DMS 273 treated with DMSO at 0.1 percent for 48 hours (cell line): ENCODE data around the gene MMUT.
A peak's percentile ranks its signal among the peaks of the same experiment; 100 is the strongest.
"Not testable (repeated sequence)": the region's sequence is repeated elsewhere in the genome, so short reads cannot be mapped to it uniquely, and the experiment has no call there.

Source experiments
- DNase-seq: peaks from one replicate; lab custom pipeline; 2025; lab: John Stamatoyannopoulos, UW

MMUT gene

GRCh38 chr6:49462927-49463611, at the start of gene MMUT, which contains the start of gene CENPQ:
Gene MMUT, minus strand, starts transcription at chr6:49463253. Its CDS starts 3,787 bp downstream, at chr6:49459466.
Gene CENPQ, plus strand, starts transcription at chr6:49463370. Its CDS starts 6,807 bp downstream, at chr6:49470177.
- peak; percentile 90 for DNase-seq

GRCh38 chr6:49509342-49509741, 46.3 kb upstream of the MMUT start:
- DNase-seq = no peak

- no peak for DNase-seq
Measured at GRCh38 chr6:49506569-49507111, 43.6 kb upstream of the MMUT start.

GRCh38 chr6:49504666-49505065, 41.6 kb upstream of the MMUT start:
- DNase-seq = no peak

GRCh38 chr6:49499623-49500022, 36.6 kb upstream of the MMUT start, which contains the start of gene GLYATL3:
Gene GLYATL3, plus strand, starts transcription at chr6:49499923. Its CDS starts 12,068 bp downstream, at chr6:49511991.
- no peak for DNase-seq

- no peak for DNase-seq
Measured at GRCh38 chr6:49499126-49499525, 36.1 kb upstream of the MMUT start.

GRCh38 chr6:49497304-49497703, 34.3 kb upstream of the MMUT start:
- no peak for DNase-seq

- no peak for DNase-seq
Measured at GRCh38 chr6:49490633-49491032, 27.6 kb upstream of the MMUT start.

- not testable (repeated sequence) for DNase-seq
Measured at GRCh38 chr6:49483380-49483779, 20.3 kb upstream of the MMUT start.

GRCh38 chr6:49481846-49482245, 18.8 kb upstream of the MMUT start:
- DNase-seq = not testable (repeated sequence)

- DNase-seq = no peak
Measured at GRCh38 chr6:49479308-49479970, 16.4 kb upstream of the MMUT start.

GRCh38 chr6:49476564-49476963, 13.5 kb upstream of the MMUT start:
- not testable (repeated sequence) for DNase-seq

- no peak for DNase-seq
Measured at GRCh38 chr6:49468042-49468441, 5.0 kb upstream of the MMUT start.

GRCh38 chr6:49464691-49465090, 1.6 kb upstream of the MMUT start:
- DNase-seq = no peak

- DNase-seq = no peak
Measured at GRCh38 chr6:49463612-49463967, 537 bp upstream of the MMUT start.

GRCh38 chr6:49462599-49462926, 490 bp downstream of the MMUT start:
- DNase-seq = no peak

GRCh38 chr6:49462071-49462470, 982 bp downstream of the MMUT start:
- DNase-seq = no peak

- DNase-seq = no peak
Measured at GRCh38 chr6:49457771-49458170, 5.3 kb downstream of the MMUT start.

- no peak for DNase-seq
Measured at GRCh38 chr6:49454787-49455709, 8.0 kb downstream of the MMUT start.

- DNase-seq = no peak
Measured at GRCh38 chr6:49453221-49453620, 9.8 kb downstream of the MMUT start.

- no peak for DNase-seq
Measured at GRCh38 chr6:49430866-49431265, 32.2 kb downstream of the MMUT start.

GRCh38 chr6:49430187-49430586, 32.9 kb downstream of the MMUT start:
- DNase-seq = no peak
